Measurements from ENCODE around the gene SLC1A7. TPM values are rescaled to one million over a fixed set of nuclear protein-coding genes. Genes with fewer than 3 reads are reported as not detected.

SLC1A7 gene
- polyA plus RNA-seq, 1 donor from 2014 or later, result not detected

- Histone ChIP-seq H3K4me2 (ENCODE audit: low read length) (no peak overlapping the region), H4K20me1 (ENCODE audit: insufficient read depth) (no peaks in the 10 kb centered on the region), H3K36me3 (ENCODE audit: insufficient read depth, low read length) (no peaks in the 10 kb centered on the region), H3K9ac (ENCODE audit: low read length) (no peak overlapping the region), H3K27ac (ENCODE audit: low read length) (no peak overlapping the region), H3F3A (ENCODE audit: insufficient read depth, low read length, poor library complexity, severe bottlenecking) (no peaks in the 10 kb centered on the region), H3K4me3 (ENCODE audit: low read length) (no peak overlapping the region), H2AFZ (ENCODE audit: low read depth, low read length) (no peak overlapping the region), H3K9me2 (ENCODE audit: insufficient read depth, low read length) (no peaks in the 10 kb centered on the region), H3K79me2 (replicated peaks; ENCODE audit: insufficient read depth, low read length) (no peaks in the 10 kb centered on the region), H3K9me3 (ENCODE audit: low read length) (no peaks in the 10 kb centered on the region), H3K27me3 (ENCODE audit: insufficient read depth, low read depth, low read length) (no peaks in the 10 kb centered on the region)
- TF ChIP-seq POLR2AphosphoS5 (IDR thresholded peaks at IDR 0.05) (no peak), EP300 (conservative IDR thresholded peaks at IDR 0.05; ENCODE audit: poor library complexity, severe bottlenecking) (no peak), SMC3 (conservative IDR thresholded peaks at IDR 0.05; ENCODE audit: poor library complexity) (no peak), EZH2 (IDR thresholded peaks at IDR 0.05; ENCODE audit: borderline replicate concordance, insufficient read depth, low read length, poor library complexity, severe bottlenecking) (no peak), TAF1 (IDR thresholded peaks at IDR 0.05; ENCODE audit: low read depth) (no peak), RAD21 (conservative IDR thresholded peaks at IDR 0.05) (no peak), REST (IDR thresholded peaks at IDR 0.05; ENCODE audit: borderline replicate concordance) (no peak), MXI1 (conservative IDR thresholded peaks at IDR 0.05; ENCODE audit: poor library complexity, severe bottlenecking) (no peak), CTCF (IDR thresholded peaks at IDR 0.05; ENCODE audit: poor library complexity, severe bottlenecking) (no peak)
These were observed 55.9 kb downstream of the SLC1A7 start for GRCh38 chr1:53086491-53087070.

GRCh38 chr1:53085405-53085804 lies 57.0 kb downstream of the SLC1A7 start:
- TF ChIP-seq CTCF (IDR thresholded peaks at IDR 0.05; ENCODE audit: poor library complexity, severe bottlenecking), result no peak
- no peak for TF ChIP-seq RAD21 (conservative IDR thresholded peaks at IDR 0.05)
- no peak for TF ChIP-seq POLR2AphosphoS5 (IDR thresholded peaks at IDR 0.05)
- TF ChIP-seq REST (IDR thresholded peaks at IDR 0.05; ENCODE audit: borderline replicate concordance), result no peak
- no peak overlapping the region for H3K4me2 ChIP-seq (ENCODE audit: low read length)
- no peak overlapping the region for H2AFZ ChIP-seq (ENCODE audit: low read depth, low read length)
- no peak overlapping the region for H3K4me3 ChIP-seq (ENCODE audit: low read length)
- H3K36me3 ChIP-seq (ENCODE audit: insufficient read depth, low read length), result no peaks in the 10 kb centered on the region
- H3F3A ChIP-seq (ENCODE audit: insufficient read depth, low read length, poor library complexity, severe bottlenecking), result no peaks in the 10 kb centered on the region
- H3K79me2 ChIP-seq (replicated peaks; ENCODE audit: insufficient read depth, low read length), result no peaks in the 10 kb centered on the region
- no peak overlapping the region for H3K27ac ChIP-seq (ENCODE audit: low read length)
- H3K9ac ChIP-seq (ENCODE audit: low read length), result no peak overlapping the region
- H3K9me2 ChIP-seq (ENCODE audit: insufficient read depth, low read length), result no peaks in the 10 kb centered on the region
- no peaks in the 10 kb centered on the region for H3K9me3 ChIP-seq (ENCODE audit: low read length)
- no peaks in the 10 kb centered on the region for H3K27me3 ChIP-seq (ENCODE audit: insufficient read depth, low read depth, low read length)
- H4K20me1 ChIP-seq (ENCODE audit: insufficient read depth), result no peaks in the 10 kb centered on the region
